Prostate gland (tissue), 2 donors: ENCODE measurements around the gene ZNF544.

Experiments used
- POLR2A ChIP-seq: fragments of 450-650 bp; IDR thresholded peaks from one replicate; pipeline ENCODE4 v1.6.1; 2016; ENCODE audit warnings: antibody characterized with exemption, mild to moderate bottlenecking
- POLR2AphosphoS5 ChIP-seq: sonication (generic); formaldehyde crosslinking; IDR thresholded peaks from one replicate; pipeline ENCODE4 v1.6.1; 2017; ENCODE audit warnings: antibody characterized with exemption
- TF ChIP-seq, protein P1 (sequence below), 4 experiments: fragments of 200-600 bp in 2 of 4; fragments of 450-650 bp in 2 of 4; sonication (generic) in 2 of 4; IDR thresholded peaks; 1 replicate in 3 of 4; 2 replicates in 1 of 4; pipeline ENCODE4 v1.5.1; 2016 to 2019; ENCODE audit warnings: antibody characterized with exemption in 4 of 4, mild to moderate bottlenecking in 2 of 4, moderate library complexity in 2 of 4

DNA sequence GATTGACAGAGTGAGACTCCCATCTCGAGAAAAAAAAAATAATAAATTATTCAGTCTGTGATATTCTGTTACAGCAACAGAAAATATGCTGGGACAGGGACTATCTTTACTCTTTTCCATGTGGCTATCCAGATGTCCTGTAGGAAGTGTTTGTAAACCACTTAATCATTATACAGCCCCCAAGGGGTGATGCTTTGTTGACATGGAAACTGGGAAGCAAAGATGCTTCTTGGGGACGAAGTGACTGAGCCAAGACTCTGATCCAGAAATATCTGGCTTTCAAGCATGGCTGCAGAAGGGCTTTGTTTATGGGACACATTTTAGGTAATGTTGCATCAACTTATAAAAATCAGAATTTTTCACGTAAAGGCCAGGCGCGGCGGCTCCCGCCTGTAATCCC lies 55.5 kb downstream of the ZNF544 start:
- TF ChIP-seq, protein P1, sequence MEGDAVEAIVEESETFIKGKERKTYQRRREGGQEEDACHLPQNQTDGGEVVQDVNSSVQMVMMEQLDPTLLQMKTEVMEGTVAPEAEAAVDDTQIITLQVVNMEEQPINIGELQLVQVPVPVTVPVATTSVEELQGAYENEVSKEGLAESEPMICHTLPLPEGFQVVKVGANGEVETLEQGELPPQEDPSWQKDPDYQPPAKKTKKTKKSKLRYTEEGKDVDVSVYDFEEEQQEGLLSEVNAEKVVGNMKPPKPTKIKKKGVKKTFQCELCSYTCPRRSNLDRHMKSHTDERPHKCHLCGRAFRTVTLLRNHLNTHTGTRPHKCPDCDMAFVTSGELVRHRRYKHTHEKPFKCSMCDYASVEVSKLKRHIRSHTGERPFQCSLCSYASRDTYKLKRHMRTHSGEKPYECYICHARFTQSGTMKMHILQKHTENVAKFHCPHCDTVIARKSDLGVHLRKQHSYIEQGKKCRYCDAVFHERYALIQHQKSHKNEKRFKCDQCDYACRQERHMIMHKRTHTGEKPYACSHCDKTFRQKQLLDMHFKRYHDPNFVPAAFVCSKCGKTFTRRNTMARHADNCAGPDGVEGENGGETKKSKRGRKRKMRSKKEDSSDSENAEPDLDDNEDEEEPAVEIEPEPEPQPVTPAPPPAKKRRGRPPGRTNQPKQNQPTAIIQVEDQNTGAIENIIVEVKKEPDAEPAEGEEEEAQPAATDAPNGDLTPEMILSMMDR (IDR thresholded peaks at IDR 0.05) = no peak
- TF ChIP-seq POLR2A (no peak), POLR2AphosphoS5 (no peak)
